IPS DF 19.7 (cell line): ENCODE data around the gene ZNF343.
"Not testable (repeated sequence)": the region's sequence is repeated elsewhere in the genome, so short reads cannot be mapped to it uniquely, and the experiment has no call there.

ENCODE experiments used
- DNase-seq: peaks from one replicate; pipeline ENCODE4 v3.0.0-alpha.2; 2013; ENCODE audit warnings: low read depth, low spot score

ZNF343 gene

DNA sequence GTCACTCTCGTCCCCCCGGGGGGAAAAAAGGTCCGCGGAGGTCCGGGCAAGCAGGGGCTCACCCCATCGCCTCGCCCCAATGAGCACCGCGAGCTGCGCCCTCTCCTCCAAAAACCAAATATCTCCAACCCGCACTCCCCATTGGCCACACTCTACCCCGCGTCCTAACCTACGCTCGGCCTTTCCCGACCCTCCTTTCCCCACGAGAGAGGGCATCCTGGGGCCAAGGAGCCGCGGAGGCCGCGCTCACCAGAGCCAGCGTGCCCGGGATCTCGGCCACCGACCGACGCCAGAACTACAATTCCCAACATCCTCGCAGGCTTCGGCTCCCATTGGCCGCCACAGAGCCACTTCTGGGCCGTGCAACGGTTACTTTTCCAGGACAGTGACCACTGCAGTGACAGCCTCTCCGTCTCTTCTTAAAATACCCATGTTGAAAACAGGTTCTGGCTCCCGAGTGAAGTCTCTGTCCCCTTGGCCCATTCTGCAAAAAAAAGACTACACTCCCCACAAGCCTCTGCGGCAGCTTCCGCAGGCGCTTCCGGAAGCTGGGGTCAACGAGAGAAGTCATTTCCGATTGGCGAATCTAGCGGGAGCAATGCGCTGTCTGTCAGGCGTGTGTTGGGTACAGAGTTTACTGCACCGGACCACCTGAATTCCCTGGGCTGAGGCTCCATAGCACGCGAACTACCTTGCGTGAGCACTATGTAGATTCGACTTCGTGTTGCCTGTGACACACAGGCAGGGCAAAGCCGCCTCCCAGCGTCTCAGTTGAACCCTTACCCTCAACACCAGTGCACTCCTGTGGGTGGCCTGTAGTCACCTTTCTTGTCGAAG, at the start of gene ZNF343:
Gene ZNF343 (minus strand): TSS at position 285 of the 837 bp plus-strand sequence. CDS start 15,020 bp downstream, outside the sequence.
- DNase-seq: peak; percentile 52

DNA sequence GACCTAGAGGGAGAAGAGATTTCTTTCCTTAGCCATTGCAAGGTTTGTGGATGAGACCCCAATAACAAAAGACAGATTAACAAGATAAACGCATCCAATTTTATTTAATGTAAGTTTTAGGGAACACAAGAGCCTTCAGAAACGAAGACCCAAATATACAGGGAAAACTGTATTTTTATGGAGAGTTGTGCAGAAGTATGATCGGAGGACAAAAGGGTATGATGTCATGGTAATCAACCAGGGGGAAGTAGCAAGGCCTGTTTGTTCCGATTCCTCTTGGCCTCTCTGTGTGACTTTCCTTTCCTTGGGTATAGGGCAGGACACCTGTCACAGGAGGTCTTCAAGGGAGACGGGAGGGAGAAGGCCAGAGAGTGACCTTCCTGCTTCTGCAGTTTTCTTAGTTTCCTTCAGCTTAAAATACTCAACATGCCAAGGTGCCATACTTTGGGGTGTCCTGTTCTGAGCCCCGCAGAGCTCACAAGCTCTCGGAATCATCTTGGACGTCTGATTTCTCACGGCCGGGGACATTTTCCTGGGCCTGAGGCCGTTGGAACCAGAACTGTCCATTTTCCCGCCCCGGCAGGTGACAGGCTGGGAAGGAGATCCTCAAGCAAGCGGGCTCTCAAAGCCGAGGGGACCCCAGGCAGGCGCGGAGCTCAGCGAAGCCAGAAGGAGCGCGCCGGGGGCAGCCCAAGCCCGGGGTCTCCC, 49.3 kb upstream of the ZNF343 start:
- no peak for DNase-seq

DNA sequence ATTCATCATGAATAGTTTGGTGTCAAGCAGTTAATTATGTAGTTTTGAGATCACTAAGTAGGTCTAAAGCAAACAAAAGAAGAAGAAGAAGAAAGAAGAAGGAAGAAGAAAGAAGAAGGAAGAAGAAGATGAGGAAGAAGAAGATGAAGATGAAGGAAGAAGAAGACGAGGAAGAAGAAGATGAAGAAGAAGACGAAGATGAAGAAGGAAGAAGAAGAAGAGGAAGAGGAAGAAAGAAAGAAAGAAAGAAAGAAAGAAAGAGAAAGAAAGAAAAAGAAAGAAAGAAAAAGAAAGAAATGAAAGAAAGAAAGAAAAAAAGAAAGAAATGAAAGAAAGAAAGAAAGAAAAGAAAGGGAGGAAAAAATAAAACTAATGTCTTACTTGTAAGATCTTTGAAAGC, 36.9 kb upstream of the ZNF343 start:
- DNase-seq: no peak

DNA sequence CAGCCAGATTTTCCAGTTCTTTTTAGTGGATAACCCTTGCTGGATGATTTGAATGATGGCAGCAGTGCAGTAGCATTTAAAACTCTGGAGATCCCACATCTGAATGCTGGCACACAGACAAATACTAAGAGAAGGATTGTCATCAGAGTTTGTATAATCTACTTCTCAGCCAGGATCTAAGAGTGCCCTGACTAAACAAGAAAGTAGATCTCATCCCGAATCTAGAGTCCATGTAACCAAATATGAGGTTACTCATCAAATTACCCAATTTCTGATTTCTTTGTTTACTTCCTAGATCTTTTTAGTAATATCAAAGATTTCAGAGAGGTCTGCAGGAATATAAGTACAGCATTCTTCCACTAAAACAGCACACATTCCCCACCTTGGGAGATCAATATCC, 35.5 kb upstream of the ZNF343 start:
- DNase-seq: no peak

DNA sequence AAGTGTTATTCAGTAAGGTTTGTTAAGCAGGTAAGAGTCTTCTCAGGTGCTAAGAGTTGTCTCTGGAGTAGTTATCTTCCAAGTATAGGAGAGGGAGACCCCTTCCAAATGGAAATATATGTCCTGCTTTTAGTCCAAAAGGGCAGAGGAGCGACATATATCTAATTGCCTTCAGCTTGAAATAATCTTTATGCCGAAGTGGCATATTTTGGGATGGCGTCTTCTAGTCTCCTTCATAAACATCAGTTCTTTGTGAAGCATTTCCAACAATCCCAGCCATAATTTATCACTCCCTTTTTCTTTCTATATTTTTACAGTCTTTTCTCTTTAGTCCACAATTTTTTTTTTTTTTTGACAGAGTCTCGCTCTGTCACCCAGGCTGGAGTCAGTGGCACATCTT, 33.6 kb upstream of the ZNF343 start:
- no peak for DNase-seq

DNA sequence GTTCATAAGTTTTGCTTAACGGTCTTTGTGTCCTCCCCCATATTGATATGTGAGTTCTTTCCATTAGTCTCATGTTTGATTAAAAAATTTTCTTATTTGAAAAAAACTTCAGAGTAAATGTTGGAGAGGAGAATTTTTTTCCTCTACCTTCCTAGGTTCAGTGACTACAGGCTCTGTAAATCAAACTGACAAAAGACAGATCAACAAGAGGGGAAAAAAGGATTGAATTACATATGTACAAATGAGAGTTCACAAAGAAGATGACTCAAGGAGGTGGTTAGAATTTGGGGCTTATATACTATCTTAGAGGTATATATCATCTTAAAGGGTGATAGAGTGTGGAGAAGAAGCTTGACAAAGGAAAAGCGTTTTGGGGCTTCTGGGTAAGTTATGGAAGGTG, 33.2 kb upstream of the ZNF343 start:
- DNase-seq: no peak

DNA sequence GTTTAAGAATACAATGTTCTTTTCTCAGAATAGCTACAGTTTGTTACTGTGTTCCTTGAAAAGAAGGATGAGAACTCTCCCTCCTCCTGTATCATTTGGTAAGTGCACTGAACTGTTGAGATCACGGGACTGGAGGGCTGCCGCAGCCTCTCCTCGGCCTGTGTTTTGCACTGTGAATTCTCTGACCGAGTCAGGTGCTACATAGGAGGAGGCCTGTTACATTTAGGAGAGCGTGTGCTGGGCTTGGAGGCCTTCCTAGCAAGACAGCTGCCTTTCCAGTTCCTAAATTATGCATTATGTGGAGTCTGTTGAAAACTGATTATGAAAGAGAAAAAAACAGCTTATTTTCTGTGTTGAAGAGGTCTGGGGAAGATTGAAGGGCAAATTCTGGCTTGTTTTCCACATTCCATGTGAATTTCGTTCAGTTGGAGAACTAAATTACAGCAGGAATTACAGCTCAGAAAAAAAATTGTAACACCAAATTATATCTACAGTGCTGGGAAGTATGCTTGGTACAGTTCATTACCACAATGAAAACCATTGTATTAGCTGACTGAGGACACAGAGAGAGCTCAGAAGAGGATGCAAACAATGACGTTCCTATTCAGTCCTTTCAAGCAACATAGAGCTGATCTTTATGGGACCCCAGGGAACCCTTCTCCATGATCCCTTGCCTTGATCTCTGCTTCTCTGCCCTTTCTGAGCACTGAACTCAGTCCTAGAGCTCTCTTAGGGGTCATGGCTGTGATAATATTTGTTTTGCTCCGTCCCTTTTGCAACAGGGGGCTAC, 30.4 kb upstream of the ZNF343 start:
- DNase-seq: no peak

DNA sequence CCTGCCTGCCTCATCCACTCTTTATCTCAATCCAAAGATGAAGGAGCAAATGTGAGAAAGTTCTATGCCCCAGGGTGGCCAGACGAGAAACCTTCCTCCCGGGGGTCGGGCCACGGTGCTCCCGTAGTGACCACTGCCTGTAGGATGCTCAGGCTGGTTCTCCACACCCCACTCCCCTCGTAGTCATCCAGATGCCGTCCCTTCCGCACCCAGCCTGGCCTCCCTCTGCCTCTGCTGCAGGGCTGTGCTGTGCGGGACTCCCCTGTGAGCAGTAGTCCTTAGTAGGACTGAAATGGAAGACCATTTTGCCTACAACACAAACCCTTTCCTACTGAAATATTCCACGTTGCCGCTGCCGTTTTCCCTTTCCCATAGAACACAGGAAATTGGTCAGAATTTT, 29.6 kb upstream of the ZNF343 start:
- no peak for DNase-seq

DNA sequence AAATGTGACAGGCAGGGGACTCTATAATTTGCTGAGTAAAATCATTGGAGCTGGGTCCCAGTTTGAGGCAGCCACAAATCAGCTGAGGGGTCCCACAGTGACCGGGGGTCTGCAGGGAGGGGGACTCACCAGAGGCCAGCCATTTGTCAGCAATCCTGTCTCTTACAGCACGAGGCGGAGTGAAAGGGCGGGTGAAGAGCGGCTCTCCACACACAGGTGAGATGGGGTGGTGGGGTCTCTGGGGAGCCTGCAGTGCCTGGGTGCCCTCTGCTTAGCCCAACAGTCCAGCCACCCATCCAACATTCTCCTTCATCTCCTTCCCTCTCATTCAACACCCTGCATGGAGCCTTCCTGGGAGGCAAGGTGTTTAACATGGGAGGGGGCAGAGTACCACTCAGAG, 28.4 kb upstream of the ZNF343 start:
- no peak for DNase-seq

DNA sequence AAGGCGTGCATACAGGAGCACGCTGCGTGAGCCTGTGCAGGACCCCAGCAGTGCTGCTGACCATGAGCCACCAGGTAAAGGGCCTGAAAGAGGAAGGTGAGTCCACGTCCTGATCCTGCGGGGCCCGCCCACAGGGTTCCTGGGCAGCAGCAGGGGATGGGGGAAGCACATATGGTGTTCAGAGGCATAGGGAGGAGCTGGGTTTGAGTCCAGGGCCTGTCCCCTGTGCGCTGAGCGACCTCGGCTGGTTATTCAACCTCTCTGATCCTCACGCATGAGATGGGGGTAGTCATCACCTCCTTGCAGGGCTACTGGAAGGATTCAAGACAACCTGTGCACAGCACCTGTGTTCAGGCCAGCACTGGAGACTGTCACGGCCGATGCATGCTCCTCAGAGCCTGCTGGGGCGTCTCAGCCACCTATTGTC, 27.9 kb upstream of the ZNF343 start, which contains the start of gene TMC2:
Gene TMC2 (plus strand): TSS at position 14 of the 427 bp plus-strand sequence. CDS start 49 bp downstream, at position 63.
- no peak for DNase-seq

DNA sequence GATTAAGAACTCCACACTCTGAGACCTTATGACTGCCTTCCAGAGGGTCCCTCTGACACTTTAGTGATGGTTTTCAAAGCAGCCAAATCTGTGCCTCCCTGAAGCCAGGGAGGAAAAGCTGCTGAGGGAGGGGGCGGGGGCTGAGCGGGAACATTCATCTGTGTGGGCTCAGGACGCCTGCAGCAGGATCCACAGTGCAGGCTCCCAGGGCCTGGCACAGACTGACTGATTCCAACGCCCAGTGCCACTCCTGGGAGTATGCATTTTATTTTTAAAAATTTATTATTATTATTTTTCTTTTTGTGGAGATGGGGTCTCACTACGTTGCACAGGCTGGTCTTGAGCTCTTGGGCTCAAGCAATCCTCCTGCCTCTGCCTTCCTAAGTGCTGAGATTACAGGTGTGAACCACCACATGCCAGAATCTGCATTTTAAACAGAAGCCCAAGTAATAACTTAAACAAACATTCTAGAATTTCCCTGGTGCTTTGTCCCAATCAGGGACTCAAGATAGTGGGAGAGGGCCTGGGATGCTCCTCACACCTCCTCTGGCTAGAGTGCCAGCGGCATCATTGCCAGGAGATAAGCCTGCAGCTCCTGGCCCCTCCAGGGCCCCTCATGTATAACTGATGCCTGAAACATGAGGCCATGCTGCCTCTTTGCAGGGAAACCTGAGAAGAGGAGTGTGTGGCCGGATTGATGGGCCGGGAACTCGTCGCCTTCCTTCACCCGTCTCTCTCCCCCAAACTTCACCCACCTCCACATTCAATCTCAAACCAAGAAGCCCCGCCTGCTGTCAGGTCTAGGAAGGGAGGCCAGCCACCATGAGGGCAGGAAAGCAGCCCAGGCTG, 27.2 kb upstream of the ZNF343 start:
- DNase-seq: no peak

DNA sequence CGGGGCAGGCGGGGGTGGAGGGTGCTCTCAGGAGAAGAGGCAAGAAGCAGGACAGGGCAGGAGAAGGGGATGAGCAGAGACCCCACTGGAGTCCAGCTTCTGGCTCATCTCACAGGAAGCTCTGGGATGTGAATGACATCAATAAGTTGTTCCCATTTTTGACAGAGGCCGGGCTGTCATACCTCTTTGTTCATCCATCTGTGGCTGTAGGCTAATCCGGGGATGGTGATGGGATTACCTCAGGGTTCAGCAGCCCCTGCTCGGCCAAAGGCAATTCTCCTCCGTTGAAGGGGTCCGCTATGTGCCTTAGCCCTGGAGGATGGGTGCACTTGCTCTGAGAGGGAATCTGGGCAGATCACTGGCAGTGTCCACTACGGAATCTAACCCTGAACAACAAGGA, 24.4 kb upstream of the ZNF343 start:
- no peak for DNase-seq

DNA sequence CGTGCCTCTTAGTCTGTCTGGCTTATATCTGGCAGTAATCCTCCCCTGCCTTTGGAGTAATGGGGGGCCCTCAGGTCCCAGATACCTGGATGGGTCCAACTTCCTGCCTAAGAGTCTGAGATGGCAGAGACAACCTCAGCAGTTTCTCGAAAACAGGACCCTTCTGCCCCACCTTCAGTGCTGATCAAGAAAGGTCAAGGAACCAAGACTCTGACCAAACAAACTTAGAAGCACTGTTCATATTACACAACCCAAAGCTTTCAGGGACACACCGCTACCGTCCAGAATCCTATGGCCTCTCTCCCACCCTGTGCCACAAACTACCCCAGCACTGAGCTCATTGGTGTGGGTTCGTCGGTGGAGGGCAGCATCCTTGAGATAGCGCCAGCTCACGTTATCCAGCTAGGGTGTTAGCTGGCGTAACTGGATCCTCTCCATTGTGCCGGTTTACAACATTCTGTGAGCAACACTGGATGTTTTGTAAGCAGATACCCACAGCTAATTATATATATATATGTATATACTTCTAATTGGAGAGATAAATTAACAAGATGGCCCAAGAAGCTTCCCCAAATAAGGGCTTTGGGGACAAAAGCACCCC, 20.1 kb upstream of the ZNF343 start:
- no peak for DNase-seq

DNA sequence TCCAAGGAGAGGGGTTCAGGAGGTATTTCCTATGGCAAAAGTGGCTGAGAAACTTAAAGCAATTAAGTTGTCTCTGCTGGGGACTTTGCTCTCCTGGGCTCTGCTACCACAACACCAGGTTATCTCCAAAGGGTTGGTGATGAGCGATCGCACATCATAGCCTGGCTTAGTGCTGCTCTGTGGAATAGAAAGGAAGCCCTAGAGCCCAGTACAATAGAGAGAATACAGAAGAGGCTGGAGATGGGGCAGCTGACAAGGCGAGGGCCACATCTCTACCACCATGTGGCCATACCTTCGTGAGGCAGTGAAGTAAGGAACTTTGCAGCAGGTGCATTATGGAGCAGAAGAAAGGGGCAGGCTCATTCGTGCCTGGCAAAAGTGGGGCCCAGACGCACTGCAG, 19.0 kb upstream of the ZNF343 start:
- DNase-seq: no peak

DNA sequence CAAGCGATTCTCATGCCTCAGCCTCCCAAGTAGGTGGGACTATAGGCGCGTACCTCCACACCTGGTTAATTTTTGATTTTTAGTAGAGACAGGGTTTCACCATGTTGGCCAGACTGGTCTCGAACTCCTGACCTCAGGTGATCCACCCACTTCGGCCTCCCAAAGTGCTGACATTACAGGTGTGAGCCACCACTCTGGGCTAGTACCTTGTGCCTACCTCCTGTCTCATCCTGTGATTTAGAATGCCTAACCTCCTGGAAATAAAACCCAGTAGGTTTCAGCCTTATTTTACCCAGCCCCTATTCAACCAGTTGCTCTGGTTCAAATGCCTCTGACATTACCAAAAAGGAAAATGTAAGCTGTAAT, 17.5 kb upstream of the ZNF343 start:
- not testable (repeated sequence) for DNase-seq

DNA sequence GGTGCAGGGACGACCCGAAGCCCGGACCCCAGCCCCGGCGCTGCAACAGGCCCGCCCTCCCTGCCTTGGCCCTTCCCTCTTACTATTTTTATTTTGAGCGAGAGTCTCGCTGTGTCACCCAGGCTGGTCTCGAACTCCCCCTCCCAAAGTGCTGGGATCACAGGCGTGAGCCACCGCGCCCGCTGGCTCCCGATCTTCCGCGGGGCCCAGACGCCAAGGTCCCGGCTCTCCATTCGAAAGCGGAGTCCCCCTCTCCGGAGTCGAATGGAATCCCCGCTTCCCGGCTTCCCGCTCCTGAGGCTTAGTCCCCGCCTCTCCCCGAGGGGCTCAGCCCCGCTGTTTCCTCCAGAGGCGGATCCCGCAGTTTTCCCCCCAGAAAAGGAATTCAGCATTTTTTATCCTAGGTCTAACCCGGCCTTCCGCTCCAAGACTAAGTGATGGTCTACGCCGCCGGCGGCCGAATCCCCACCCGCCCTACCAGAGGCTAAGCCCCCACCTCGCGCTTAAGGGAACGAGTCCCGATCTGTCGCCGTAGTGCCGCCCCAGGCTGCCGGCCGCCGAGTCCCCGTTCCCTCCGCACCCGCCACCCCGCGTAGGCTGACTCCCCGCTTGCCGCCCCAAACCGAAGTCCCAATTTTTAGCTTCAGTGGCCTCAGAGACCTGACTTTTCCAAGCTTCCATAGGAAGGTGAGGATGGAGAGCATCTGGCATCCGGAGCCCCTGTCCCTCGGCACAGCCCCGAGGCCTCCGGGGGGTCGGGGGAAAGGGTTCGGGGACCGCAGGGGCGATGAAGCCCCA, 16.2 kb upstream of the ZNF343 start:
- DNase-seq: no peak

DNA sequence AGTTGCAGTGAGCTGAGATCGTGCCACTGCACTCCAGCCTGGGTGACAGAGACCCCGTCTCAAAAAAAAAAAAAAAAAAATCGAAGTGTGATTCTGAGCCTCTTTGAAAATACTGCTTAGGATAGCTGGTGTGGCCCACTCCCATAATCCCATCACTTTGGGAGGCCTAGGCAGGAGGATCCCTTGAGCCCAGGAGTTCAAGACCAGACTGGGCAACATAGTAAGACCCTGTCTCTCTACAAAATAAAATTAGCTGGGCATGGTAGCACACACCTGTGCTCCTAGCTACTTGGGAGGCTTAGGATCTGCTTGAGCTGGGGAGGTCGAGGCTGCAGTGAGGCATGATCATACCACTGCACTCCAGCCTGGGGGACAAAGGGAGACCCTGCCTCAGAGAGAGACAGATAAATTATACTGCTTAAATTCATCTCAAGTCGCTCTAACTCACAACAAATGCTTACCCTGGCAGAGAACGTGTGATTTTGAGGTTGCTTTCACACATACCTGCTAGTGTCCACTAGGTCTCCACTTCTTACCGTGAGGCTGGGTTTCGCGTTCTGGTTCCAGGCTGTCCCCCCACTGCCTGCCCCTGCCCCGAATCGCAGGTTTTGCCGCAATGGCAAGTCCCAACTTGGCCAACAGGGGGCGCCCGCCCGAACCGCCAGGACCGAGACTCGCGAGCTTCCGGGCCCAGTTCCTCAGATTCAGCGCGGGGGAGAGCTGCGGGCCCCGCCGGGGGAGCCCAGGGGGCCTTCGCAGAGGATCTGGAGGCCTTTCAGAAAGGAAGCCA, 15.4 kb upstream of the ZNF343 start:
- DNase-seq: peak; percentile 45

DNA sequence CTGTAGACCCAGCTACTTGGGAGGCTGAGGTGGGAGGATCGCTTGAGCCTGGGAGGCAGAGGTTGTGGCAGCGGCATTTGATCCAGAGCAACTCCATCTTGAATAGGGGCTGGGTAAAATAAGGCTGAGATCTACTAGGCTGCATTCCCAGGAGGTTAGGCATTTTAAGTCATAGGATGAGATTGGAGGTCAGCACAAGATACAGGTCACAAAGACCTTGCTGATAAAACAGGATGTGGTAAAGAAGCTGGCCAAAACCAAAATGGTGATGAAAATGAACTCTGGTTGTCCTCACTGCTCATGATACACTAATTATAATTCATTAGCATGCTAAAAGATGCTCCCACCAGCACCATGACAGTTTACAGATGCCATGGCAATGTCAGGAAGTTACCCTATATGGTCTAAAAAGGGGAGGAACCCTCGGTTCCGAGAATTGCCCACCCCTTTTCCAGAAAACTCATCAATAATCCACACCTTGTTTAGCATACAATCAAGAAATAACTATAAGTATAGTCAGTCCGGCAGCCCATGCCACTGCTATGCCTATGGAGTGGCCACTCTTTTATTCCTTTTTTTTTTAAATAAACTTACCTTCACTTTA, 14.2 kb upstream of the ZNF343 start:
- DNase-seq: not testable (repeated sequence)
